Suprapubic skin (tissue), 4 donors: ENCODE measurements around the gene KCNG1. TPM values are rescaled to one million over a fixed set of nuclear protein-coding genes. Genes with fewer than 3 reads are reported as not detected.
A peak's percentile ranks its signal among the peaks of the same experiment; 100 is the strongest.
"Not testable (repeated sequence)": the region's sequence is repeated elsewhere in the genome, so short reads cannot be mapped to it uniquely, and the experiment has no call there.

Source experiments
- DNase-seq, 2 donors: peaks; one replicate each; pipeline ENCODE4 v3.0.0-alpha.2; 2019; ENCODE audit warnings: low spot score in 2 of 2
- H3K27ac ChIP-seq: fragments of 200-600 bp; sonication (generic); one replicate; pipeline ENCODE4 v1.5.1; 2019
- H3K27me3 ChIP-seq: fragments of 200-600 bp; sonication (generic); one replicate; pipeline ENCODE4 v1.5.1; 2019
- H3K36me3 ChIP-seq: fragments of 200-600 bp; sonication (generic); one replicate; pipeline ENCODE4 v1.5.1; 2019
- H3K4me1 ChIP-seq: fragments of 200-600 bp; sonication (generic); one replicate; pipeline ENCODE4 v1.5.1; 2019
- H3K4me3 ChIP-seq: fragments of 200-600 bp; sonication (generic); one replicate; pipeline ENCODE4 v1.5.1; 2019; ENCODE audit warnings: mild to moderate bottlenecking
- H3K9me3 ChIP-seq: fragments of 200-600 bp; sonication (generic); one replicate; pipeline ENCODE4 v1.5.1; 2019
- EP300 ChIP-seq: sonication (generic); formaldehyde crosslinking; IDR thresholded peaks from one replicate; pipeline ENCODE4 v1.6.1; 2017; ENCODE audit warnings: antibody characterized with exemption
- POLR2A ChIP-seq, 2 donors: fragments of 450-650 bp; IDR thresholded peaks; one replicate each; pipeline ENCODE4 v1.6.1; 2017; ENCODE audit warnings: antibody characterized with exemption in 2 of 2, mild to moderate bottlenecking in 2 of 2, moderate library complexity in 2 of 2
- POLR2AphosphoS5 ChIP-seq, 3 donors: sonication (generic); formaldehyde crosslinking; IDR thresholded peaks; one replicate each; pipeline ENCODE4 v1.6.1; 2017; ENCODE audit warnings: antibody characterized with exemption in 3 of 3
- WGBS: methylation state at CpG from one replicate; pipeline ENCODE4 v1.1.5; 2018; 5-methylcytosine and 5-hydroxymethylcytosine counted together
- total RNA-seq, 4 donors: library from RNA; depleted of rRNA; stranded (reverse); fragments of >200 nt; gene quantifications; one replicate each; pipeline ENCODE4 v1.1.0, GENCODE V29; 2016
- TF ChIP-seq, protein P1 (sequence below), 2 donors: fragments of 200-600 bp in 1 of 2; fragments of 450-650 bp in 1 of 2; sonication (generic) in 1 of 2; IDR thresholded peaks; one replicate each; pipeline ENCODE4 v1.5.1; 2016 to 2019; ENCODE audit warnings: antibody characterized with exemption in 2 of 2, mild to moderate bottlenecking in 1 of 2, moderate library complexity in 1 of 2

KCNG1 gene
- total RNA-seq, 4 donors from 2014 or later = 0.26 to 1.2 (median 1.0) TPM

DNA sequence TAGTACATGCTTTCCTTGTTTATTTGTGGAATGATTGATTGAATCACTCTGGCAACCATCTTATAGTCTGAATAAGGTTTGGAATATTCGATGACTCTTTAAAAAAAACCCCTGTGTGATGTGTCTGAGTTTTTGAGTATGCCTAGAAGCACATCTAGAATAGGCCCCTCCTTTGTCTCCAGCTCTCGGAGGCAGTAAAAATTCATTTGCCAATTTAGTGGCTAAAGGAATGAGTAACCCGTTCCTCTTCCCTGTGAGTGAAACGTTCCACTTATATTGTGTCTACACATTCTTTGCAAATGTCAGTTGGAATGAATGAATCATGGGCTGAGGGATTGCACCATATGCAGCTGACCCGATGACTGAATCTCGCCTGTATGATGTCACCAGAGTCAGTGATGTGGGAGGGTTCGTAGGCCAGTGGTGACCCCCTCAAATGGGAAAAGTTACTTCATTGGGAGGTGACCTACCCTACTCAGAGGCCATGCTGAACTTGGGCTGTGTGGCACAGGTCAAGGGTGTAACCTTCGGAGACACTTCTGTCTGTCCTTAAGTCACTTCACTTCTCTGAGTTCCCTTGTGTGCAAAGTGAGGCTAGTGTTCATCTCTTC, 42.7 kb downstream of the KCNG1 start:
- no peak for DNase-seq
- H3K27ac ChIP-seq = peak overlapping the region; percentile 35
- 43% methylated on average over 8 of the region's 8 CpGs for WGBS

DNA sequence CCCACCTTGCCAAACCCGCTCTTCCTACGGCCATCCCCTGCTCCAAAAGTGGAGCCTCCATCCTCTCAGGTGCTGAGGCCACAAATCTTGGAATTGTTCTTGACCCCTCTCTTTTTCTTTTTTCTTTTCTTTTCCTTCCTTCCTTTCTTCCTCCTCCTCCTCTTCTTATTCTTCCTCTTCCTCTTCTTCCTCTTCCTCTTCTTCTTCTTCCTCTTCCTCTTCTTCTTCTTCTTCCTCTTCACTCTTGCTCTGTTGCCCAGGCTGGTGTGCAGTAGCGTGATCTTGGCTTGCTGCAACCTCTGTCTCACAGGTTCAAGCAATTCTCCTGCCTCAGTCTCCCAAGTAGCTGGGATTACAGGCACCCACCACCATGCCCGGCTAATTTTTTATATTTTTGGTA, 44.4 kb downstream of the KCNG1 start:
- DNase-seq, H3K27ac ChIP-seq, H3K9me3 ChIP-seq, H3K4me3 ChIP-seq, H3K36me3 ChIP-seq: not testable (repeated sequence)
- Histone ChIP-seq H3K4me1 (peaks cover 19% of the 10 kb centered on the region), H3K27me3 (peaks cover 11% of the 10 kb centered on the region)
- WGBS = 97% methylated on average over 4 of the region's 4 CpGs

More for the DNA sequence above, 42.7 kb downstream of the KCNG1 start:
- Histone ChIP-seq H3K27me3 (peaks cover 11% of the 10 kb centered on the region), H3K4me1 (peaks cover 19% of the 10 kb centered on the region), H3K9me3 (no peaks in the 10 kb centered on the region), H3K36me3 (no peaks in the 10 kb centered on the region), H3K4me3 (no peak overlapping the region)
- no peak for TF ChIP-seq EP300
- peak in 1 of 3 donors; percentile 45 for TF ChIP-seq POLR2AphosphoS5 (IDR thresholded peaks at IDR 0.05)

DNA sequence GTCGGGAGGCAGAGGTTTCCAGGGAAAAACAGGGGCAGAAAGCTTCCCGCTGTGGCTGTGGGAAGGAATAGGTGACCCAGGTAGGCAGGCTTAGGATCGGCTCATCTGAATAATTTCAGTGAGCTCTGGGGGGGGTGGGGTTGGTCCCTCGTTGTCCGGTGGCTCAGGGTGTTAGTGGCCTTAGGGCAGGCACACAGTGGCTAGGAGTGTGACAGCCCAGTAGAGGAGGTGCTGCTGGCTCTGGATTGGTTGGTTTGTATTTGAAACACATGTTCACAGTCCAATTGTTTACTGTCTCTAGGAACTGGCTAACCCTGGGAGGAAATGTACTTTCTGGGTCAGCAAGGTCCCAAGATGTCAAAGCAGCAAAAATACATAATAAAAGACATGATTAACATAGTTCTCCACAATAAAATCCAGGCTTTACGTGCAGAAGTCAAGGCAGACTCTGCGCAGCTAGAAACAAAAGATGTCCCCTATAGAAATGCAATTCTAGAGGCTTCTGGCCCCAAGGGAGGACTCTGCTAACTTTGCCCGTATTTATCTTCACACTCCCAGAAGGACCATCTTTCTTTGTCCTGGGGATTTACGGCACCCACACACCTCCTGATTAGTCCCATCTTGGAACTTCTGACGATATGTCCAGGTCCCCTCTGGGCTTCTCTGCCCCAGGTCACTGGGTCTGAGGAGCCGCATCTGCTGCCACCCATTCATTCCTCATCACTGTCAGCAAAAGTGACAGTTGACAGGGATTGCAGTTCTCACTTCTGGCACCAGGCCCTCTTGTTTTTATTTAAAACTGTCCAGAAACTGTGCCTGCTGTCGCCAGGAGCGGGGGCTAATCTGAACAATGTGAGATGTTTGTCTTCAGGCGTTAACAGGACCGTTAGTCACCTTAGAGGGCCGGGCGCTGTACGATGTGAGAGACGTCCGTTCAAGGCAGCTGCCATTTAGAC, 45.6 kb downstream of the KCNG1 start:
- Histone ChIP-seq H3K4me1 (peaks cover 16% of the 10 kb centered on the region), H3K4me3 (no peak overlapping the region), H3K27me3 (peaks cover 11% of the 10 kb centered on the region), H3K9me3 (no peaks in the 10 kb centered on the region), H3K36me3 (no peaks in the 10 kb centered on the region), H3K27ac (no peak overlapping the region)
- no peak for TF ChIP-seq EP300
- TF ChIP-seq POLR2A (IDR thresholded peaks at IDR 0.05) = no peak
- no peak for TF ChIP-seq POLR2AphosphoS5 (IDR thresholded peaks at IDR 0.05)
- TF ChIP-seq, protein P1, sequence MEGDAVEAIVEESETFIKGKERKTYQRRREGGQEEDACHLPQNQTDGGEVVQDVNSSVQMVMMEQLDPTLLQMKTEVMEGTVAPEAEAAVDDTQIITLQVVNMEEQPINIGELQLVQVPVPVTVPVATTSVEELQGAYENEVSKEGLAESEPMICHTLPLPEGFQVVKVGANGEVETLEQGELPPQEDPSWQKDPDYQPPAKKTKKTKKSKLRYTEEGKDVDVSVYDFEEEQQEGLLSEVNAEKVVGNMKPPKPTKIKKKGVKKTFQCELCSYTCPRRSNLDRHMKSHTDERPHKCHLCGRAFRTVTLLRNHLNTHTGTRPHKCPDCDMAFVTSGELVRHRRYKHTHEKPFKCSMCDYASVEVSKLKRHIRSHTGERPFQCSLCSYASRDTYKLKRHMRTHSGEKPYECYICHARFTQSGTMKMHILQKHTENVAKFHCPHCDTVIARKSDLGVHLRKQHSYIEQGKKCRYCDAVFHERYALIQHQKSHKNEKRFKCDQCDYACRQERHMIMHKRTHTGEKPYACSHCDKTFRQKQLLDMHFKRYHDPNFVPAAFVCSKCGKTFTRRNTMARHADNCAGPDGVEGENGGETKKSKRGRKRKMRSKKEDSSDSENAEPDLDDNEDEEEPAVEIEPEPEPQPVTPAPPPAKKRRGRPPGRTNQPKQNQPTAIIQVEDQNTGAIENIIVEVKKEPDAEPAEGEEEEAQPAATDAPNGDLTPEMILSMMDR (IDR thresholded peaks at IDR 0.05) = no peak
- 57% methylated on average over 19 of the region's 20 CpGs for WGBS
- DNase-seq = peak in 1 of 2 donors; percentile 25

DNA sequence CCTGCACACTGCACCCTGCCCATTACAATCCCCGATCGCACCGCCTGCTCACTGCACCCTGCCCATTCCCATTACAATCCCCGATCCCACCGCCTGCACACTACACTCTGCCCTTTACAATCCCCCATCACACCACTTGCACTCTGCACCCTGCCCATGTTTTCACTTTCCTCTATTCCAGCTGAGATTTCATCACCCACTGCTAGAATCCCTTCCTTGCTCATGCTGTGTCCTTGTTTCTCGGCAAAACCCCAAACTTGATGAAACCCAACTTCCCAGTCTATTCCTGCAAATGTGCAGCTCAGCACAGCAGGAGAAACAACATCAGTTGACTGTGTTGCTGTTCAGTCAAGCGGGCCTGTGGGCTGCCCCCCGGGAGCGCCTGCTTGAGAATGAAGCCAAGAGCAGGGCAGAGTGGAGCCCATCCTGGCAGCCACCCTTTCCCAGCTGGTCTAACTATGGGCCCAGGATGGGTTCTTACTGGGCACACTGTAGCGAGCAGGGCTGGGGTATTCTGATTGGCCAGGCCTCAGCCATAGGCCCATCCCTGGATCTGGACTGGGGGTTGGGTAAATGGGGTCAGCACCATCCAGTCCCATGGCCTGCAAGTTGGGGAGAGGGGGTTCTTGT, 47.1 kb downstream of the KCNG1 start:
- H3K27me3 ChIP-seq = peaks cover 5% of the 10 kb centered on the region
- 90% methylated on average over 10 of the region's 10 CpGs for whole genome bisulfite sequencing
- H3K4me3 ChIP-seq = no peak overlapping the region
- H3K4me1 ChIP-seq = peaks cover under 1% of the 10 kb centered on the region
- no peak overlapping the region for H3K27ac ChIP-seq
- TF ChIP-seq EP300 = no peak
- peak in 1 of 2 donors; percentile 32 for DNase-seq
- no peaks in the 10 kb centered on the region for H3K9me3 ChIP-seq
- H3K36me3 ChIP-seq = no peaks in the 10 kb centered on the region

DNA sequence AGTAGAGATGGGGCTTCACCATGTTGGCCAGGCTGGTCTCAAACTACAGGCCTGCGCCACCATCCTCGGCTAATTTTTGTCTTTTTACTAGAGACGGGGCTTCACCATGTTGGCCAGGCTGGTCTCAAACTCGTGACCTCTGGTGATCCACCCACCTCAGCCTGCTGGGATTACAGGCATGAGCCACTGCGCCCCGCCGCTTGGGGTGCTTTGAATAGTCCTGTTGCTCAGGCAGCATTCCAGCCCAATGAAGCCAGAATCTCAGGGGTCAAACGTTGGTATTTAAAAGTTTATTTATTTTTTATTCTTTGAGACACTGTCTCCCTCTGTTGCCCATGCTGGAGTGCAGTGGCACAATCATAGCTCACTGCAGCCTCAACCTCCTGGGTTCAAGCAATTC, 53.0 kb downstream of the KCNG1 start:
- Histone ChIP-seq H3K36me3 (no peaks in the 10 kb centered on the region), H3K4me3 (no peak overlapping the region), H3K9me3 (no peaks in the 10 kb centered on the region), H3K27ac (no peak overlapping the region), H3K4me1 (no peaks in the 10 kb centered on the region), H3K27me3 (peaks cover 3% of the 10 kb centered on the region)
- TF ChIP-seq POLR2AphosphoS5 (IDR thresholded peaks at IDR 0.05) = no peak
- TF ChIP-seq, protein P1 (IDR thresholded peaks at IDR 0.05) = no peak
- TF ChIP-seq POLR2A (IDR thresholded peaks at IDR 0.05) = no peak
- TF ChIP-seq EP300 = no peak
- WGBS = 81% methylated on average over 8 of the region's 8 CpGs
- peak in 1 of 2 donors; percentile 31 for DNase-seq

DNA sequence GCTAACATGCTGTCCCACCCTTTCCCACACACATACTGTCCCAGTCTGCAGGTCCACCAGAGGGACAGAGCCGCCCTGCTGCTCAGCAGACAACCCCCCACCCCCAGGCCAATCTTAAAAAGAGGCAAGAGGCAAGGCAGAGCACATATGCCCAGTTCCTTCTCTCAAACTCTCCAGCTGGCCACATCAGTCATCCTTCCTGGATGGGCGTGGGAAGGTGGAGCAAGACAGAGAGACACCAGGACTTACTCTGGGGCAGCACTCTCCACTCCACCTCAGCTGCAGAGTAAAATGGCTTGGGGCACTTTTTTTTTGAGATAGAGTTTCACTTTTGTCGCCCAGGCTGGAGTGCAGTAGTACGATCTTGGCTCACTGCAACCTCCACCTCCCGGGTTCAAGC, 53.5 kb downstream of the KCNG1 start:
- WGBS = 83% methylated on average over 5 of the region's 5 CpGs
- no peak overlapping the region for H3K27ac ChIP-seq
- no peaks in the 10 kb centered on the region for H3K4me1 ChIP-seq
- no peaks in the 10 kb centered on the region for H3K9me3 ChIP-seq
- peak in 1 of 2 donors; percentile 25 for DNase-seq
- TF ChIP-seq EP300 = no peak
- TF ChIP-seq POLR2A (IDR thresholded peaks at IDR 0.05) = no peak
- no peak for TF ChIP-seq POLR2AphosphoS5 (IDR thresholded peaks at IDR 0.05)
- TF ChIP-seq, protein P1 (IDR thresholded peaks at IDR 0.05) = no peak
- no peaks in the 10 kb centered on the region for H3K36me3 ChIP-seq
- H3K27me3 ChIP-seq = peaks cover 3% of the 10 kb centered on the region
- H3K4me3 ChIP-seq = no peak overlapping the region
